GM12875 (cell line): Measurements from ENCODE around the gene USH2A.

Source experiments
- H3K4me3 ChIP-seq: one replicate; pipeline ENCODE4 v1.5.1; 2011; ENCODE audit warnings: low read depth, low read length, control low read depth
- CTCF ChIP-seq: IDR thresholded peaks from 2 replicates; pipeline ENCODE4 v1.5.1; 2011; ENCODE audit warnings: low read depth, mild to moderate bottlenecking, control low read depth, inconsistent platforms, low read length, moderate library complexity, borderline replicate concordance; ENCODE audit not compliant: insufficient read depth

USH2A gene

GRCh38 chr1:215986401-215986800 is 436.8 kb downstream of the USH2A start:
- no peak overlapping the region for H3K4me3 ChIP-seq
- TF ChIP-seq CTCF: no peak

GRCh38 chr1:215983680-215984079 is 439.6 kb downstream of the USH2A start:
- no peak overlapping the region for H3K4me3 ChIP-seq
- TF ChIP-seq CTCF: no peak

GRCh38 chr1:215971793-215972441 is 451.3 kb downstream of the USH2A start:
- H3K4me3 ChIP-seq: no peak overlapping the region
- no peak for TF ChIP-seq CTCF

GRCh38 chr1:215970406-215970805 is 452.8 kb downstream of the USH2A start:
- no peak for TF ChIP-seq CTCF
- no peak overlapping the region for H3K4me3 ChIP-seq

GRCh38 chr1:215963621-215964020 is 459.6 kb downstream of the USH2A start:
- H3K4me3 ChIP-seq: no peak overlapping the region
- no peak for TF ChIP-seq CTCF

GRCh38 chr1:215963040-215963439 is 460.2 kb downstream of the USH2A start:
- no peak overlapping the region for H3K4me3 ChIP-seq
- no peak for TF ChIP-seq CTCF

GRCh38 chr1:215958841-215959240 is 464.4 kb downstream of the USH2A start:
- H3K4me3 ChIP-seq: no peak overlapping the region
- no peak for TF ChIP-seq CTCF
